HEK293 (cell line): ENCODE results near the gene ERMARD.

Experiments
- MYNN ChIP-seq: fragments of 450-650 bp; formaldehyde crosslinking; IDR thresholded peaks from 2 replicates; pipeline ENCODE4 v1.5.1; 2016; ENCODE audit warnings: missing biosample characterization, missing genetic modification characterization, borderline replicate concordance
- ZNF221 ChIP-seq: fragments of 450-650 bp; formaldehyde crosslinking; IDR thresholded peaks from 2 replicates; pipeline ENCODE4 v1.5.1; 2017; ENCODE audit warnings: missing biosample characterization, missing genetic modification characterization, borderline replicate concordance
- ZNF274 ChIP-seq, 2 experiments: fragments of 200-500 bp in 1 of 2; fragments of 450-650 bp in 1 of 2; sonication (Bioruptor generic) in 1 of 2; formaldehyde crosslinking in 1 of 2; IDR thresholded peaks; 2 replicates each; pipeline versions ENCODE4 v1.5.1 to v1.6.1; 2014 to 2016; ENCODE audit warnings: borderline replicate concordance in 1 of 2, inconsistent platforms in 1 of 2, low read length in 1 of 2, missing biosample characterization in 1 of 2, missing genetic modification characterization in 1 of 2
- ZNF335 ChIP-seq: fragments of 450-650 bp; formaldehyde crosslinking; conservative IDR thresholded peaks from 2 replicates; pipeline ENCODE4 v1.5.1; 2016; ENCODE audit warnings: missing biosample characterization, missing genetic modification characterization
- ZNF341 ChIP-seq: fragments of 450-650 bp; formaldehyde crosslinking; IDR thresholded peaks from 2 replicates; pipeline ENCODE4; 2016; ENCODE audit warnings: low read depth, missing biosample characterization, missing genetic modification characterization
- ZNF423 ChIP-seq: fragments of 450-650 bp; formaldehyde crosslinking; IDR thresholded peaks from 2 replicates; pipeline ENCODE4 v1.5.1; 2016; ENCODE audit warnings: missing biosample characterization, missing genetic modification characterization
- ZNF670 ChIP-seq: fragments of 450-650 bp; formaldehyde crosslinking; IDR thresholded peaks from 2 replicates; pipeline ENCODE4 v1.5.1; 2016; ENCODE audit warnings: missing biosample characterization, missing genetic modification characterization, low read depth
- ZNF677 ChIP-seq: fragments of 450-650 bp; IDR thresholded peaks from 2 replicates; pipeline ENCODE4 v1.5.0; 2018; ENCODE audit warnings: missing biosample characterization, mild to moderate bottlenecking, missing genetic modification characterization, moderate library complexity
- TF ChIP-seq, protein P1 (sequence below): sonication (generic); formaldehyde crosslinking; IDR thresholded peaks from 2 replicates; pipeline ENCODE4 v1.8.1; 2022; ENCODE audit warnings: mild to moderate bottlenecking, moderate library complexity, missing genetic modification reagents
- TF ChIP-seq, protein P2 (sequence below): fragments of 450-650 bp; formaldehyde crosslinking; IDR thresholded peaks from 2 replicates; pipeline ENCODE4 v1.5.1; 2016; ENCODE audit warnings: missing biosample characterization, missing genetic modification characterization
- TF ChIP-seq, protein P3 (sequence below): fragments of 450-650 bp; formaldehyde crosslinking; IDR thresholded peaks from 2 replicates; pipeline ENCODE4 v1.5.1; 2016; ENCODE audit warnings: missing biosample characterization, missing genetic modification characterization
- TF ChIP-seq, protein P4 (sequence below): fragments of 450-650 bp; IDR thresholded peaks from 2 replicates; pipeline ENCODE4 v1.5.1; 2018; ENCODE audit warnings: missing biosample characterization, missing genetic modification characterization
- TF ChIP-seq, protein P5 (sequence below): fragments of 450-650 bp; formaldehyde crosslinking; IDR thresholded peaks from 2 replicates; pipeline ENCODE4 v1.5.1; 2016; ENCODE audit warnings: missing biosample characterization, missing genetic modification characterization, low read depth

DNA sequence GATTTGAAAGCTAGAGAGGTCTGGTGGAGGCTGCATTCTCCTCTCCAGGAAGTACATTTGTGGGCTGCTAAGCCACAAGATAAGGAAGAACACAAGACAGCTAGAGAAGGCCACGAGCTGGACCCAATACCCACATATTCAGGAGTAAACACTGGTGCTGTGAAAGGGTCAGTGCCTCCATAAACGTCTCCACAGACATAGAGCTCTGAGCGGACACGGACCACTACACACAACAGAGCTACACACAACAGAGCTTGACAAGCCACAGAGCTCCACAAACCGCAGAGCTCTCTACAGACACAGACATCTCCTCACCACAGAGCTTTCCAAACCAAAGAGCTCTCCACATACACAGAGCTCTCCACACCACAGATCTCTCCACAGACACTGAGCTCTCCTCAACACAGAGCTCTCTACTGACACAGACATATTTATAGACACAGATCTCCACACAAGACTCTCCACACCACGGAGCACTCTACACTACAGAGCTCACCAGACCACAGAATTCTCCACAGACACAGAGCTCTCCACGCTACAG lies 51.9 kb downstream of the ERMARD start:
- TF ChIP-seq ZNF341 (tag by site-specific recombination) (no peak), ZNF677 (tag by site-specific recombination) (no peak), ZNF221 (tag by site-specific recombination) (no peak), ZNF670 (tag by site-specific recombination) (no peak), MYNN (tag by site-specific recombination) (no peak), ZNF423 (tag by site-specific recombination) (no peak), ZNF274 (IDR thresholded peaks at IDR 0.05; ENCODE audit: low read length) (no peak), ZNF274 (tag by site-specific recombination; IDR thresholded peaks at IDR 0.05; ENCODE audit: borderline replicate concordance) (no peak), ZNF335 (tag by site-specific recombination) (no peak)
- TF ChIP-seq, protein P1, sequence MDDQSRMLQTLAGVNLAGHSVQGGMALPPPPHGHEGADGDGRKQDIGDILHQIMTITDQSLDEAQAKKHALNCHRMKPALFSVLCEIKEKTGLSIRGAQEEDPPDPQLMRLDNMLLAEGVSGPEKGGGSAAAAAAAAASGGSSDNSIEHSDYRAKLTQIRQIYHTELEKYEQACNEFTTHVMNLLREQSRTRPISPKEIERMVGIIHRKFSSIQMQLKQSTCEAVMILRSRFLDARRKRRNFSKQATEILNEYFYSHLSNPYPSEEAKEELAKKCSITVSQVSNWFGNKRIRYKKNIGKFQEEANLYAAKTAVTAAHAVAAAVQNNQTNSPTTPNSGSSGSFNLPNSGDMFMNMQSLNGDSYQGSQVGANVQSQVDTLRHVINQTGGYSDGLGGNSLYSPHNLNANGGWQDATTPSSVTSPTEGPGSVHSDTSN (CRISPR knock-in tag) = no peak
- TF ChIP-seq, protein P2, sequence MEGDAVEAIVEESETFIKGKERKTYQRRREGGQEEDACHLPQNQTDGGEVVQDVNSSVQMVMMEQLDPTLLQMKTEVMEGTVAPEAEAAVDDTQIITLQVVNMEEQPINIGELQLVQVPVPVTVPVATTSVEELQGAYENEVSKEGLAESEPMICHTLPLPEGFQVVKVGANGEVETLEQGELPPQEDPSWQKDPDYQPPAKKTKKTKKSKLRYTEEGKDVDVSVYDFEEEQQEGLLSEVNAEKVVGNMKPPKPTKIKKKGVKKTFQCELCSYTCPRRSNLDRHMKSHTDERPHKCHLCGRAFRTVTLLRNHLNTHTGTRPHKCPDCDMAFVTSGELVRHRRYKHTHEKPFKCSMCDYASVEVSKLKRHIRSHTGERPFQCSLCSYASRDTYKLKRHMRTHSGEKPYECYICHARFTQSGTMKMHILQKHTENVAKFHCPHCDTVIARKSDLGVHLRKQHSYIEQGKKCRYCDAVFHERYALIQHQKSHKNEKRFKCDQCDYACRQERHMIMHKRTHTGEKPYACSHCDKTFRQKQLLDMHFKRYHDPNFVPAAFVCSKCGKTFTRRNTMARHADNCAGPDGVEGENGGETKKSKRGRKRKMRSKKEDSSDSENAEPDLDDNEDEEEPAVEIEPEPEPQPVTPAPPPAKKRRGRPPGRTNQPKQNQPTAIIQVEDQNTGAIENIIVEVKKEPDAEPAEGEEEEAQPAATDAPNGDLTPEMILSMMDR (tag by site-specific recombination) = no peak
- TF ChIP-seq, protein P3, sequence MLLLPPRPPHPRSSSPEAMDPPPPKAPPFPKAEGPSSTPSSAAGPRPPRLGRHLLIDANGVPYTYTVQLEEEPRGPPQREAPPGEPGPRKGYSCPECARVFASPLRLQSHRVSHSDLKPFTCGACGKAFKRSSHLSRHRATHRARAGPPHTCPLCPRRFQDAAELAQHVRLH (tag by site-specific recombination) = no peak
- TF ChIP-seq, protein P4, sequence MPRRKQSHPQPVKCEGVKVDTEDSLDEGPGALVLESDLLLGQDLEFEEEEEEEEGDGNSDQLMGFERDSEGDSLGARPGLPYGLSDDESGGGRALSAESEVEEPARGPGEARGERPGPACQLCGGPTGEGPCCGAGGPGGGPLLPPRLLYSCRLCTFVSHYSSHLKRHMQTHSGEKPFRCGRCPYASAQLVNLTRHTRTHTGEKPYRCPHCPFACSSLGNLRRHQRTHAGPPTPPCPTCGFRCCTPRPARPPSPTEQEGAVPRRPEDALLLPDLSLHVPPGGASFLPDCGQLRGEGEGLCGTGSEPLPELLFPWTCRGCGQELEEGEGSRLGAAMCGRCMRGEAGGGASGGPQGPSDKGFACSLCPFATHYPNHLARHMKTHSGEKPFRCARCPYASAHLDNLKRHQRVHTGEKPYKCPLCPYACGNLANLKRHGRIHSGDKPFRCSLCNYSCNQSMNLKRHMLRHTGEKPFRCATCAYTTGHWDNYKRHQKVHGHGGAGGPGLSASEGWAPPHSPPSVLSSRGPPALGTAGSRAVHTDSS (tag by site-specific recombination) = no peak
- TF ChIP-seq, protein P5, sequence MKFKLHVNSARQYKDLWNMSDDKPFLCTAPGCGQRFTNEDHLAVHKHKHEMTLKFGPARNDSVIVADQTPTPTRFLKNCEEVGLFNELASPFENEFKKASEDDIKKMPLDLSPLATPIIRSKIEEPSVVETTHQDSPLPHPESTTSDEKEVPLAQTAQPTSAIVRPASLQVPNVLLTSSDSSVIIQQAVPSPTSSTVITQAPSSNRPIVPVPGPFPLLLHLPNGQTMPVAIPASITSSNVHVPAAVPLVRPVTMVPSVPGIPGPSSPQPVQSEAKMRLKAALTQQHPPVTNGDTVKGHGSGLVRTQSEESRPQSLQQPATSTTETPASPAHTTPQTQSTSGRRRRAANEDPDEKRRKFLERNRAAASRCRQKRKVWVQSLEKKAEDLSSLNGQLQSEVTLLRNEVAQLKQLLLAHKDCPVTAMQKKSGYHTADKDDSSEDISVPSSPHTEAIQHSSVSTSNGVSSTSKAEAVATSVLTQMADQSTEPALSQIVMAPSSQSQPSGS = no peak
